C4-2B (cell line): Measurements from ENCODE around the gene BRSK2.

ENCODE experiments used
- H3K27ac ChIP-seq: fragments of 450-650 bp; 2 replicates; pipeline ENCODE4 v1.5.1; 2017
- CTCF ChIP-seq: fragments of 450-650 bp; conservative IDR thresholded peaks from 2 replicates; pipeline ENCODE4 v1.5.1; 2017; ENCODE audit warnings: mild to moderate bottlenecking
- ZFX ChIP-seq: fragments of 450-650 bp; IDR thresholded peaks from 2 replicates; pipeline ENCODE4 v1.6.1; 2017

The BRSK2 gene

GRCh38 chr11:1382831-1383607 is 6.7 kb upstream of the BRSK2 start:
- peak overlapping the region; percentile 68 for H3K27ac ChIP-seq
- TF ChIP-seq CTCF, result no peak
- 0 out of 2 replicates have a peak, but pooled peaks have one; percentile 39 for TF ChIP-seq ZFX

- no peak overlapping the region for H3K27ac ChIP-seq
- TF ChIP-seq CTCF (no peak), ZFX (no peak)
These were observed 5.3 kb upstream of the BRSK2 start for GRCh38 chr11:1384199-1384970.

- no peak for TF ChIP-seq ZFX
- no peak for TF ChIP-seq CTCF
- H3K27ac ChIP-seq, result no peak overlapping the region
These were observed 2.2 kb upstream of the BRSK2 start for GRCh38 chr11:1387521-1387920.

- no peak for TF ChIP-seq ZFX
- no peak; the same call in 1 of the 2 replicates for TF ChIP-seq CTCF
- H3K27ac ChIP-seq, result no peak overlapping the region
These were observed 1.6 kb upstream of the BRSK2 start for GRCh38 chr11:1387961-1388762.

GRCh38 chr11:1388763-1389102 is 1.0 kb upstream of the BRSK2 start:
- TF ChIP-seq CTCF (no peak), ZFX (no peak)
- peak overlapping the region; percentile 77 for H3K27ac ChIP-seq

GRCh38 chr11:1389103-1389931 is 417 bp upstream of the BRSK2 start:
- H3K27ac ChIP-seq, result peak overlapping the region; percentile 77
- TF ChIP-seq ZFX, result no peak
- TF ChIP-seq CTCF, result no peak
